HG03469 (cell line): ENCODE measurements around the gene WDR76.

Source experiments
- ATAC-seq: cut with Tn5 transposase; IDR thresholded peaks from one replicate; pipeline ENCODE4 v1.9.1; 2021; ENCODE audit warnings: mild to moderate bottlenecking, moderate library complexity, moderate number of reproducible peaks; ENCODE audit not compliant: unreplicated experiment

Gene WDR76

DNA sequence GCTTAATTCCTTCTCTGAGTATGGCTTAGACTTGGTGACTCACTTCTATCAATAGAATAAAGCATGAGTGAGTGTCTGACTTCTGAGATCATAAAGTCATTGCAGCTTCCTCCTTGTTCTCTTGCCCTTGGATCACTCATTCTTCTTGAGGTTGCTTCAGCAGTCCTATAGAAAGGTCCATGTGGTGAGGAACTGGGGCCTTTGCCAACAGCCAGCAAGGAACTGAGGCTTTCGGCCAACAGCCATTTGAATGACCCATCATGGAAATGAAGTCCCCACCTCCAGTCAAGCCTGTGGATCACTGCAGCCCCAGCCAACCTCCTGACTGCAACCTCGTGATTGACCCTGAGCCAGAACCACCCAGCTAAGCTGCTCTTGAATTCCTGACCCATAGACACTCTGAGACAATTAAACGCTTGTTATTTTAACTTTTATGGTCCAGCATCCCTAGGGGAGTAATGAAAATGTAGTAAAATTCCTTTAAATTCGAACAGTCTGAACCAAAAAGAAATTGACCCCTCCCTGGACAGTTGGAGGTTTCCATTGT is 84.5 kb downstream of the WDR76 start:
- no peak for ATAC-seq

DNA sequence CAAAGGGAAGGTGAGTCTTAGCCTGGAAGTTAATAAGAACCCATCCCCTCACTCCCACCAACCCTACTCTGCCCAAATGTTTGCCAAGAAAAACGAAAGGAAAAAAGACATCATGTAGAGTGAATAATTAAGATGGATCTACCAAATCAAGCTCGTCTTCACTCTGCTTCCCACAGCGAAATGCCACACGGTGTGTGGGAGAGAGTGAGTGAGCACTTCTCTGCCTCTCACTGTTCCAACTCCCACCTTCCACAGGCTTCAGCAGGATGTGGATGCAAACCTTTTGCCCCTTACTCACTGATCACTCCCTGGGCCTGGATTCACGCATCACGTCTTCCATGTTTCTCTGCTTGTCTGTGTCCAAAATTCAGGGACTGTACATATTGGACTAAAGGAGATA is 85.4 kb downstream of the WDR76 start:
- ATAC-seq, result no peak

DNA sequence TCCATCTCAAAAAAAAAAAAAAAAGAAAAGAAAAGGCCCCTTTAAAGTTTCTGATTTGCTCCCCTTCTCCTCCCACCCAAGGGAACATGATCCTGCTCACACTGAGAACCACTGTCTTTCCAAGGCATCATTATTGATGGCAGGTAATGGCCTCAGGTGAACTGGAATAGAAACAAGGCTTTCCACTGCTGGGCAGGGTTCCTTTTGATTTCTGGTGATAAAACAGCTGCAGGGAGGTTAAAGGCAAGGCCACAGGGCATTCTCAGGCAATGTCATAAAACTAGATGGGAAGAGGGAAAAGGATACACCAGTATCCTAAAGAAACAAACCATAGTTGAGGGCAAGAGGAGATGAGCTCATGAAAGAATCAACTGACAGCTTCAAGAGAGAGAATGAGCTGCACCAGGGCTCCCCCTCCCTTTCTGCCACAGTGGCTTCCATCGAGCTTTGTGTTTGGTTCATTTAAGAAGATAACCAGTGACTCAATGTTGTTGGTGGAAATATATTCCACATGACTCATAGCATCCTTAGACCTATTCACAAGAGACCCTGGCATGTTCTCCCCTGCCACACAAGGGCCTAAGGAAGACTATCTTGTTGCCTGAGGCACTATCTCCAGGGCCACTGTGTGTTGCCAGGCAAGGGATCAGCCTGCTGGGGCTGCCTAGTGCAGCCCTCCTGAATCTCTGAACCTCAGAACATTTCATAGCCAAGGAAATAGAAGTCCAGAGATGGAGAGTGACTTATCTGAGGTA is 86.4 kb downstream of the WDR76 start:
- ATAC-seq, result no peak

DNA sequence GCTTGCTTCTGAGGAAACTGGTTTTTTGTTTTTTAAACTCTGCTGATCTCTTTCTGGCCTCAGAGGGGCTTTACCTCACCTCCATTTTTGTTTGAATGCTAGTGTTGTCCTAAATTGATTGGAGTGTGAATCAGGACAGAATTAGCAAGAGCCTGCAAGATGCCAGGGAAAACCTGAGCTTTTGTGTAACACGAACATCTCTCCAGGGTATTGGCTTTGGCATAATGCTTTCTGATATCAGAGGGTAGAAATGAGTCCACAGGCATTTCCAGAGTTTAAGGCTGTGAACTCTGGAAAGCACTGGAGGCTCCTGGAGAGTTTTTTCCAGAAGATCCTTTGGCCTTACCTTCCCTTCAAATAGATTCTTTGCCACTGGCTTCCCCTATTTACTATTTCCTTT is 87.1 kb downstream of the WDR76 start:
- ATAC-seq, result no peak

DNA sequence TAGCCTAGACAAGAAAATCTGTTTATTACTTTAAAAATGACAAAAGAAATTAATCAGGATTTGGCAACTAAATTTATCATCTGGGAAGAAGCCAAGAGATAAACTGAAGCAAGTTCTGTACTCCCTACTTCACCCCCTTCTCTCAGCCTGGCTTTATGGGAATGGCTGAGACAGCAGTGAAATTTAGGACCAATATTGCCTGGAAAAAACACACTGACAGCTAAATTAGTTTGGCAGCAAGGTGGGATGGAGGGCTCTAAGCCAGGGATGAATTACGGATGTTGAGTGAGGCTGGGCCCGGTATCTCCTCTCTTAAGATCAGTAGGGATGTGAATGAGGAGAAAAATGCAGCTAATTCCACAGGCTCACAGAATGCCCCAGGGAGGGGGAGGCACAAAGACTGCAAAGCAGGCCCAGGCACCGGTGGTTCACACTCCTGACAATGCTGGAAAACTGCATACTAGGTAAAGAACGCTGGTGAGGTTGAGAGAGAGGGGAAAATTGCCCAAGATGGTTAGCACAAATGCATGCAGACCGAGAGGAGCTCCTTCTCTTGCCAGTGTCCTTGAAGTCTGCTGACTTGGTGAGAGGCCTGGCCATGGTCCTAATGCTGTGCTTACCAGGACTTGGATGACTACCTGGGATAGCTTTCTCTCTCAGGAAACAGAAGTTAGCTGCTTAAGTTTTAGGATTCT is 89.0 kb downstream of the WDR76 start:
- ATAC-seq, result no peak

DNA sequence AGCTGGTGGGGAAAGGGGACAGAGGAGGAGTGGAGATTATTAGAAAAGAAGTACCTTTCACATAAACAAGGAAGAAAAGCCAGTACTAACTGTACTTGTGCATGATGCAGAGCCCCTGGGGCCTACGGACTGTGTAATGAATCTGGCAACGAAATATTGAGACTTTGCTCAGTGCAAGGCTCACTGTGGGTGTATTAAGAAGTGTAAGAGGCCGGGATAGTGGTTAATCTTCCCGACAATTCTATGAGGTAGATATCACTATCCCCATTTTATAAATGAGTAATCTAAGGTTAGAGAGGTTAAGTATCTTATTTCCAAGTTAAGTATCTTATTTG is 89.5 kb downstream of the WDR76 start:
- ATAC-seq, result no peak
